ENCODE data around the gene POTED. TPM values are rescaled to one million over a fixed set of nuclear protein-coding genes. Genes with fewer than 3 reads are reported as not detected.

Gene POTED
- total RNA-seq = not detected

DNA sequence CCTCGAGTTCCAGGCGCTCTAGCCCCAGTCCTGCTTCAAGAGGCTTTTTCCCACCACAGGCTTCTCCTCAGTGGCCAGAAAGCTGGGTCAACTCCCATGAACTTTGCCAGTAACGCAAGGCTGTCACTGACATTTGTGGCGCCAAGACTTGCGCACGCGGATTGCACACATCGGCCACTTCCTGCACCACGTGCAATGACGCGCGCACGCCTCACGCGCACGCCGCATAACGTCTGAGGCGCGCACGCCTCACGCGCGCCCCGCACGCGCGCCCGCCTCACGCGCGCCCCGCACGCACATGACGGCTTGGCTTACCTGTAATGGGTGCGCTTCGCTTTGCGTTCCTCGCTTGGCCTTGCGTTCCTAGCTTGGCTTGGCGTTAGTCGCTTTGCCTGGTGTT lies at the start of gene POTED:
Gene POTED (plus strand): TSS at position 301 of the 400 bp plus-strand sequence. CDS start 452 bp downstream, outside the sequence.

Small RNA genes within 50 kb of the gene (microRNA-seq; reads per million reads assigned to microRNA genes)
- gene MIR3118-1 (ENCODE audit: borderline microRNAs expressed, borderline replicate concordance) = not detected

Measured in activated naive CD4-positive, alpha-beta T cell treated with anti-CD3 and anti-CD28 coated beads, Interleukin-2, amount 10 ng/mL, durations not matched to agents 5 hours and 36 hours (primary cell).